ENCODE results near the gene GXYLT2. TPM values are rescaled to one million over a fixed set of nuclear protein-coding genes. Genes with fewer than 3 reads are reported as not detected.

Gene GXYLT2
- total RNA-seq, 4 donors from 2014 or later = 0.72 to 6.8 (median 2.3) TPM

DNA sequence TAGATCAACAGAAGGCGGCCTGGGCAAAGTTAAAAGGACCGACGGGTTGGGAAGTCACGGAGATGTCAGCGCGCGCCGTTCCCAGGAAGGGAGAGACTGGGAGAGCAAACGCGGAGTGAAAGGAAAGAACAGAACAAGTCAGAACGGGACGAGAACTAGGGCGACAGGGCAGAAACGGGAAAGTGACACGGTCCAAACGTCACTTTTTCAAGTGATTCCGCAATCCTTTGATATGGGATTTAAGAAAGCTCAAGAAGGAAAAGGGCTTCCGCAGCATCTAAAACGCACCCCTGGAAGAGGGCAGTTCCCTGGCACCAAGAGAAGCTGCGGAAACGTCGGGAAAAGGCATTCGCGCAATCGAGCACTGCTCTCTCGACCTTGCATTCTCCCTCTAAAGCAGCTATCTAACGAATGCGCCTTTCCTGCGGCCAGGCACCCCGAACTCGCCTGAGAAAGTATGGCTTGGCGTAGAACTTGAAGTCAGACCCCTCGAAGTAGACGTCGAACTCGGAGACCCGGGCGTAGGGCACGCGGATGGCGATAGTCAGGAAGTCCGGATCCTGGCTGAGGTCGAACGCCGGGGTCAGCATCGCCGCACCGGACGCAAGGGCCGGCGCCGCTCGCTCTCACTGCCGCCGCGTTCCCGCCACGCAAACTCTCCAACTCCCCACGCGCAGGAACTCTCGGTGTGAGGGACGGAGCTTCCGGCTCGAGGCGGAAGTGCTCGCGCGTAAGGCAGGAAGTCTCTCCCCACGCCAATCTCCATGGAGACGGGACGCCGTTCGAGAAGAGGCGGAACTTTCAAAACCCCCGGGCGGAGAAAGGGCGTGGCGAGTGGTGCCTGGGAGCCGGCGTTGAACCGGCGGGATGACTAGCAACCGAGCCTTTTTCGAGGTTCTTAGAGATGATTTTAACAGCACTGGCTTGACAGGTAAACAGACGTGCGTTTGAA lies 39.8 kb upstream of the GXYLT2 start, which contains the start of gene SHQ1:
TSS of gene SHQ1 (minus strand) at position 695 of the 952 bp plus-strand sequence. CDS start at position 590, 105 bp downstream.
- intact Hi-C loops (cut with DNase I; ENCODE audit: low total_unique reads) = no loop called here
- peak; percentile 96 to 99 for DNase-seq (ENCODE audit: low spot score in 2 of 2)
- peak within 1 kb of the TSS; percentile 74 for H3K4me3 ChIP-seq (ENCODE audit: low read depth, poor library complexity, severe bottlenecking)
- WGBS, 2 donors = 0% methylated on average over 75 to 84 of the region's 86 CpGs
- TF ChIP-seq POLR2A (IDR thresholded peaks at IDR 0.05) = no peak
- TF ChIP-seq, protein P1, sequence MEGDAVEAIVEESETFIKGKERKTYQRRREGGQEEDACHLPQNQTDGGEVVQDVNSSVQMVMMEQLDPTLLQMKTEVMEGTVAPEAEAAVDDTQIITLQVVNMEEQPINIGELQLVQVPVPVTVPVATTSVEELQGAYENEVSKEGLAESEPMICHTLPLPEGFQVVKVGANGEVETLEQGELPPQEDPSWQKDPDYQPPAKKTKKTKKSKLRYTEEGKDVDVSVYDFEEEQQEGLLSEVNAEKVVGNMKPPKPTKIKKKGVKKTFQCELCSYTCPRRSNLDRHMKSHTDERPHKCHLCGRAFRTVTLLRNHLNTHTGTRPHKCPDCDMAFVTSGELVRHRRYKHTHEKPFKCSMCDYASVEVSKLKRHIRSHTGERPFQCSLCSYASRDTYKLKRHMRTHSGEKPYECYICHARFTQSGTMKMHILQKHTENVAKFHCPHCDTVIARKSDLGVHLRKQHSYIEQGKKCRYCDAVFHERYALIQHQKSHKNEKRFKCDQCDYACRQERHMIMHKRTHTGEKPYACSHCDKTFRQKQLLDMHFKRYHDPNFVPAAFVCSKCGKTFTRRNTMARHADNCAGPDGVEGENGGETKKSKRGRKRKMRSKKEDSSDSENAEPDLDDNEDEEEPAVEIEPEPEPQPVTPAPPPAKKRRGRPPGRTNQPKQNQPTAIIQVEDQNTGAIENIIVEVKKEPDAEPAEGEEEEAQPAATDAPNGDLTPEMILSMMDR (IDR thresholded peaks at IDR 0.05) = no peak

DNA sequence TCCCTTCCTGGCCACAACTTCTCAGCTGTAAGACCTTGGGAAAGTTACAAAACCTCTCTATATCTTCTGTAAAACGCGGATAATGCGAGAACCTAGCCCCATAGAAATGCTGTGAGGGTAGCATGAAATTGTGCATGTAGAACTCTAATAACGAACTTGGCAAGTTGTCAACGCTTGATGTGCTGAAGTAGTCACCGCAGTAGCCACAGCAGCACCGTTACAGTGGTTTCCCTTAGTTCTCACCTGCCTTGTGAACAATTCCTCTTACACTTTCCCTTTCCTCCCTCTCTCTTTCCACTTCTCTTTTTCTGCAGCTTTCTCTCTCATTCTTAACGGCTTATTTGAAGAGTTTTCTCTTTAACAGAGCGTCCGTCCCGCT lies 39.2 kb upstream of the GXYLT2 start:
- TF ChIP-seq, protein P1 (IDR thresholded peaks at IDR 0.05) = no peak
- no peak for TF ChIP-seq POLR2A (IDR thresholded peaks at IDR 0.05)
- WGBS, 2 donors = 1 to 2% methylated on average over 11 of the region's 11 CpGs
- no peak overlapping the region for H3K4me3 ChIP-seq (ENCODE audit: low read depth, poor library complexity, severe bottlenecking)
- no peak for DNase-seq (ENCODE audit: low spot score in 2 of 2)
- intact Hi-C loops (cut with DNase I; ENCODE audit: low total_unique reads) = no loop called here

DNA sequence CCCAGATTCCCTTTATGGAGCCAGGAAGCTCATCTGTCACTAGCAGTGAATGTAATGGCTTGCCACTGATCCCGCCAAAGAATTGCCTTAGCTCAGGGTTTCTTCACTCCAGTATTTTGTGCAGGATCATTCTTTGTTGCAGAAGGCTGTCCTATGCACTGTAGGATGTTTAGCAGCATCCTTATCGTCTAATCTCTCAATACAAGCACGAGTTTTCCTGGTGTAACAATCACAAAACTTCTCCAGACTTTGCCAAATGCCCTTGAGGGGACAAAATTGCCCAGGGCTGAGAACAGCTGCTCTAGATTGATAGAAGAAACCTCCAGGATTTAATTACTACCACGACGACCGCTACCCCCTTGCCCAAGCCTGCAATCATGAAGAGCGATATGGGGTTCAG lies 32.8 kb upstream of the GXYLT2 start:
- intact Hi-C loops (cut with DNase I; ENCODE audit: low total_unique reads) = no loop called here
- no peak for DNase-seq (ENCODE audit: low spot score in 2 of 2)
- TF ChIP-seq, protein P1 (IDR thresholded peaks at IDR 0.05) = no peak
- no peak for TF ChIP-seq POLR2A (IDR thresholded peaks at IDR 0.05)
- WGBS, 2 donors = 38 to 52% methylated on average over 7 of the region's 7 CpGs
- H3K4me3 ChIP-seq (ENCODE audit: low read depth, poor library complexity, severe bottlenecking) = no peak overlapping the region

DNA sequence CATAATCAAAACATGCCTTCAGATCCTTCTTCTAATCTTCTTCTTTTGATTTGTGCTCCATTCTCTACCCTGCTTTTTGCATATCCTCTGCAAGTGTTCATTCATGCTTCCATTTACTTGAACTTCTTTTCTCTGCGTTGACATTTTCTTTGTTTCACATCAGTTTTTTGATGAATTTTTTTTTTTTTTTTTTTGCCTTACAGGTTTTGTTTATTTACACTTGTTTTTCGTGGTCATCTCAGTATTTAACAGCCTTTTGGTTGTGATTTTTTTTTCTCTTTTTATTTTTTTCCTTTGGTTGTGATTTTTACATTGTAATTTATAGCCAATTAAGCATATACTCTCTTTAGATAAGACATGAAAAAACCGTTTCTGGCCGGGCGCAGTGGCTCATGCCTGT lies 27.8 kb upstream of the GXYLT2 start:
- DNase-seq (ENCODE audit: low spot score in 2 of 2) = no peak
- H3K4me3 ChIP-seq (ENCODE audit: low read depth, poor library complexity, severe bottlenecking) = no peak overlapping the region
- intact Hi-C loops (cut with DNase I; ENCODE audit: low total_unique reads) = no loop called here
- TF ChIP-seq, protein P1 (IDR thresholded peaks at IDR 0.05) = no peak
- TF ChIP-seq POLR2A (IDR thresholded peaks at IDR 0.05) = no peak
- 85% methylated on average over 5 of the region's 5 CpGs for WGBS, 2 donors

DNA sequence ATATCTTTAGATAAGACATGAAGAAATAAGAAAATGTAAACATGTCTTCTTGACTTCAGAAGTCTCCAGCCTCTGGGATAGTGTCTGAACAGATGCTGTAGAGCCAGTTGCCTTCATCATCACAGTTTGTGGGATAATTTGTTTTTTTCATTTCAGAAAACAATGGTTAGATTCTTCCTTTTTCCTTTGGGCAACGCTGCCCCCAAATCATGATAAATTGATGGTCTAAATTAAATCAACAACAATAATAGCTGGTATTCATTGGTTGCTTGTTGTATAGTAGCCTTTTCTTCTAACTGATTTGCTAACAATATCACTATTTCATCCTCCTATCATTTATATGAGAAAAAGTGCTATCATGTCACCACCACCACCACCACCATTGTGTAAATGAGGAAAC lies 27.0 kb upstream of the GXYLT2 start:
- H3K4me3 ChIP-seq (ENCODE audit: low read depth, poor library complexity, severe bottlenecking) = no peak overlapping the region
- intact Hi-C loops (cut with DNase I; ENCODE audit: low total_unique reads) = no loop called here
- 80 to 89% methylated on average over 1 of the region's 1 CpG for WGBS, 2 donors
- TF ChIP-seq POLR2A (IDR thresholded peaks at IDR 0.05) = no peak
- TF ChIP-seq, protein P1 (IDR thresholded peaks at IDR 0.05) = no peak
- DNase-seq (ENCODE audit: low spot score in 2 of 2) = no peak

Measured in lower leg skin (tissue), 4 donors.